Measurements from ENCODE around the gene SLC5A7. TPM values are rescaled to one million over a fixed set of nuclear protein-coding genes. Genes with fewer than 3 reads are reported as not detected.

The SLC5A7 gene
- total RNA-seq, 4 donors from 2014 or later, result 0.19 TPM; not detected in 3

DNA sequence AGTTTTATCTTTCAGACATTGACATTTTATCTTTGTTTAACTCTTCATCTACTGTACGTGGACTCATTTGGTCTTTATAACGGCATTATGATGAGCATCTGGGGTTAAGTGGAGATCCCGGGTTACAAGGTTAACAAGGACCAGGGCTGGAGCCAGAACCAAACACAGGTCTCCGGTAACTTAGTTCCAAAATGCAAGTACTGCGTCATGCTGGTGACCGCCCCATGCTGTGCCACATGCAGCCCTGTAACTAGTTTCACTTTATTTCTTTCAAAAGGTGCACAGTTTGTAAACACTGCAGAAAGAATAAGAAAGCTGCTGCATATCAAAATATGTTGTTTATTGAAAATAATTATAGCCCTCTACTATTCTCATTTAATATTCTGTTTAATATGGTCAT, 3.1 kb downstream of the SLC5A7 start:
- Histone ChIP-seq H3K36me3 (no peaks in the 10 kb centered on the region), H3K4me1 (peaks cover 0 to 10% (median 0%) of the 10 kb centered on the region in 3 donors), H3K4me3 (no peak overlapping the region), H3K27me3 (peaks cover 0 to 40% (median 4%) of the 10 kb centered on the region in 4 donors), H3K9me3 (no peaks in the 10 kb centered on the region), H3K27ac (no peak overlapping the region)
- intact Hi-C loops (cut with DNase I), result no loop called here
- WGBS, 2 donors, result 68 to 74% methylated on average over 6 of the region's 6 CpGs
- TF ChIP-seq, protein P1, sequence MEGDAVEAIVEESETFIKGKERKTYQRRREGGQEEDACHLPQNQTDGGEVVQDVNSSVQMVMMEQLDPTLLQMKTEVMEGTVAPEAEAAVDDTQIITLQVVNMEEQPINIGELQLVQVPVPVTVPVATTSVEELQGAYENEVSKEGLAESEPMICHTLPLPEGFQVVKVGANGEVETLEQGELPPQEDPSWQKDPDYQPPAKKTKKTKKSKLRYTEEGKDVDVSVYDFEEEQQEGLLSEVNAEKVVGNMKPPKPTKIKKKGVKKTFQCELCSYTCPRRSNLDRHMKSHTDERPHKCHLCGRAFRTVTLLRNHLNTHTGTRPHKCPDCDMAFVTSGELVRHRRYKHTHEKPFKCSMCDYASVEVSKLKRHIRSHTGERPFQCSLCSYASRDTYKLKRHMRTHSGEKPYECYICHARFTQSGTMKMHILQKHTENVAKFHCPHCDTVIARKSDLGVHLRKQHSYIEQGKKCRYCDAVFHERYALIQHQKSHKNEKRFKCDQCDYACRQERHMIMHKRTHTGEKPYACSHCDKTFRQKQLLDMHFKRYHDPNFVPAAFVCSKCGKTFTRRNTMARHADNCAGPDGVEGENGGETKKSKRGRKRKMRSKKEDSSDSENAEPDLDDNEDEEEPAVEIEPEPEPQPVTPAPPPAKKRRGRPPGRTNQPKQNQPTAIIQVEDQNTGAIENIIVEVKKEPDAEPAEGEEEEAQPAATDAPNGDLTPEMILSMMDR (IDR thresholded peaks at IDR 0.05), result no peak
- no peak for TF ChIP-seq POLR2A (IDR thresholded peaks at IDR 0.05)
- no peak for DNase-seq

DNA sequence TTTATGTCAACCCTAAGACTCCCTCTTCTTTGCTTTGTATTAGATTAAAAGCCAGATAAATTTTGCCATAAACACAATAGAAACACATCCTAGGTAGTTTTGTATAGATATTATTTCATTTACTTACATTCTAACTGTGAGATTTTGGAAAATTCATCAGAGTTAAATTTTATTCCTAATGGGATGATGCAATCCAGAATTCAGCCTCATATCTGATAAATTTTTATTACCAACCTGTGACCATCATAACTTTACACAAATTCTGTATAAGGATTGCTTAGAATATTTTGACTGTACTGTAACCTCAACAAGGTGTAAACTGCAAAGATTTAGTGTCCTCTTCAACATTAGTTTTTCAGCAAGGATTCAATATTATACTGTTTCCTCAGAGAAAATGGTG, 4.4 kb downstream of the SLC5A7 start:
- no peak for TF ChIP-seq POLR2A (IDR thresholded peaks at IDR 0.05)
- TF ChIP-seq, protein P1 (IDR thresholded peaks at IDR 0.05), result no peak
- intact Hi-C loops (cut with DNase I), result no loop called here
- Histone ChIP-seq H3K4me1 (peaks cover 0 to 10% (median 0%) of the 10 kb centered on the region in 3 donors), H3K27ac (no peak overlapping the region), H3K36me3 (no peaks in the 10 kb centered on the region), H3K27me3 (peaks cover 0 to 27% (median 4%) of the 10 kb centered on the region in 4 donors), H3K9me3 (no peaks in the 10 kb centered on the region), H3K4me3 (no peak overlapping the region)
- no peak for DNase-seq

DNA sequence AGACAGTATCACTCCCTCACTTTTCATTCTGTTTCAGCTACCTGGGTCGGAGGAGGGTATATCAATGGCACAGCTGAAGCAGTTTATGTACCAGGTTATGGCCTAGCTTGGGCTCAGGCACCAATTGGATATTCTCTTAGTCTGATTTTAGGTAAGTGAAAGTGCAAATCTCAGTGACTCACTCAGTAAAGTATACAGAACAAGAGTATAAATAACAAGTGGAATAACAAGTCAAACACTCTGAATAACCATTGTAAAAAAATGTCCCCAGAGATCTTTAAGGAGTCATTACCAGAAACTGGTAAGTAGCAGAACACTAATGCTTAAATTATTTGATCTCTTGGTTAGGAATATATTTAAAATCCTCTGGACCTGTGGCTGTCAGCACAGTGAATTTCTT, 5.7 kb downstream of the SLC5A7 start:
- no peaks in the 10 kb centered on the region for H3K4me1 ChIP-seq
- 56% methylated on average over 1 of the region's 1 CpG; no CpG with 5 or more reads in 1 of the 2 donors for WGBS, 2 donors
- H3K27me3 ChIP-seq, result peaks cover 0 to 13% (median 0%) of the 10 kb centered on the region in 4 donors
- no peaks in the 10 kb centered on the region for H3K9me3 ChIP-seq
- intact Hi-C loops (cut with DNase I), result no loop called here
- TF ChIP-seq, protein P1 (IDR thresholded peaks at IDR 0.05), result no peak
- no peak for TF ChIP-seq POLR2A (IDR thresholded peaks at IDR 0.05)
- no peak for DNase-seq
- no peak overlapping the region for H3K4me3 ChIP-seq
- H3K36me3 ChIP-seq, result no peaks in the 10 kb centered on the region
- H3K27ac ChIP-seq, result no peak overlapping the region

DNA sequence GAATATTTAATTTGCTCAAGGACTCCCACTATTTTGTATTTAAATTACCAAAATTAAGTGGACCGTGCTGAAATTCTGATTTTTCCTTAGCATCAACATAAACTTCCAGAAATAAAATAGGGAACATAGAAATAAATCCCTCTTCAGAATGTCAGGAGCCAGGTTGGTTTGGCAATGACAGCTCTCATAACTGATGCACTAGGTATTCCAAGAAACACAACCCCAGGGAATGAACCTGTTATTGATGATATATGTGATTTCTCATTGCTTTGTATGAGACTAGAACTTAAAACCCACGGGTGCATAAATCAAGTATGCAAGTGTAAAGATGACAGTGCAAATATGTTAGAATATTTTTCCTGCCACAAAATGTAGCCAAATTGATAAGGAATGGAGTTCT, 12.8 kb downstream of the SLC5A7 start:
- H3K27ac ChIP-seq, result no peak overlapping the region
- no peak for TF ChIP-seq POLR2A (IDR thresholded peaks at IDR 0.05)
- TF ChIP-seq, protein P1 (IDR thresholded peaks at IDR 0.05), result no peak
- no peaks in the 10 kb centered on the region for H3K9me3 ChIP-seq
- no peaks in the 10 kb centered on the region for H3K4me1 ChIP-seq
- WGBS, 2 donors, result 58 to 68% methylated on average over 2 of the region's 2 CpGs
- H3K27me3 ChIP-seq, result no peaks in the 10 kb centered on the region
- no peak for DNase-seq
- no peaks in the 10 kb centered on the region for H3K36me3 ChIP-seq
- intact Hi-C loops (cut with DNase I), result no loop called here
- H3K4me3 ChIP-seq, result no peak overlapping the region

DNA sequence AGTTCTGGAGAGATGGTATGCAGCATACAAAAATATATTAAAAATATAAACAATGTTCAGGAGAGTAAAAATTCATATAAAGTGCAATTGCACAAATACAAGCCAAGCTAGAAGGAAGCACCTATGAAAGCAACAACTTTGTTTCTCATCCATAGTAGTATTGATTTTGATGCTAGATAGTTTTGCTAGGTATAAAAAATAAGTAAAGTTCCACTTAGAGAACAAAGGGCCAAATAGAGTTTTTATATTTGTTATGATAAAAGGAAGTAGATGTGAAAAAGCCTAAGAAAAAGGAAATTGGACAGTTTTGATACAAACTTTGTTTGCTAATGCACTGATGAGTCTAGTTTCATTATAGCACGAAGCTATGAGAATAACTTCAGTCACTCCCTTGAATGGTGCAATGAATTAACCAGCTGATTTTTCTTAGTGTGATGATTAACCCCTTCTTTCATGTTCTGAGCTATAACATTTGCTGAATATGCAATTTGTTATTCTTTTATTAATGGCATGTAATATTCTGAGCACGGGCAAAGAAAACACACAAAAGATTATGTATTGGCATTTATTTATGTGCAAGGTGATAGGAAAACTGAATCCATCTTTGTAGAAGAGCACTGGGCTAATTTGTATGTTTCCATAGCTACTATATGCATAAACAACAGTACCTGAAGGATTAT, 24.7 kb downstream of the SLC5A7 start:
- 75 to 79% methylated on average over 2 of the region's 2 CpGs for WGBS, 2 donors

More for the DNA sequence above, 24.7 kb downstream of the SLC5A7 start:
- H3K4me3 ChIP-seq, result no peak overlapping the region
- H3K36me3 ChIP-seq, result no peaks in the 10 kb centered on the region
- H3K4me1 ChIP-seq, result no peaks in the 10 kb centered on the region
- TF ChIP-seq POLR2A (IDR thresholded peaks at IDR 0.05), result no peak
- TF ChIP-seq, protein P1 (IDR thresholded peaks at IDR 0.05), result no peak
- no peak overlapping the region for H3K27ac ChIP-seq
- intact Hi-C loops (cut with DNase I), result no loop called here
- no peaks in the 10 kb centered on the region for H3K27me3 ChIP-seq
- peaks cover 0 to 18% (median 13%) of the 10 kb centered on the region in 3 donors for H3K9me3 ChIP-seq
- no peak for DNase-seq

Data from esophagus squamous epithelium (tissue), 5 donors.